Stimulated activated CD4-positive, alpha-beta T cell treated with anti-CD3 and anti-CD28 coated beads, Interleukin-4, amount 100 ng/mL, for 4 hours (primary cell): Measurements from ENCODE around the gene LRRC56.

Source experiments
- DNase-seq, 2 experiments: peaks; one replicate each; pipeline ENCODE4 v3.0.0-alpha.2; 2020

The LRRC56 gene

DNA sequence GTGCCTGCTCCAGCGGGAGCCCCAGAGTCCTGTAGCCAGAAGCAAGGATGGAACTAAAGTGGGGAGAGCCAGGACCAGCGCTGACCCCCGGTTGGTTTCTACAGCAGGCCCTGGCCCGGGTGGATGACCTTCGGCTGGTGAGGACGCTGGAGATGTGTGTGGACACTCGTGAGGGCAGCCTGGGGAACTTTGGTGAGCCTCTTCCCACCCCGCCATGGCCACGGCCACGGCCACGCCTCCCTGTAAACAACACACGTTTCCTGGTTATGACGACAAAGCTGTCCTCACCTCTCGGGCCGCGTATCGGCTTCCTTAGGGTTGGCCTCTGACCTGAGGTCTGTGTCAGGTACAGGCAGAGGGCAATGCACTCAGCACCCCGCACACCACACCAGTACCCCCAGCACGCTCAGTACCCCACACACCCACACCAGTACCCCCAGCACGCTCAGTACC, 4.1 kb downstream of the LRRC56 start:
- no peak for DNase-seq

DNA sequence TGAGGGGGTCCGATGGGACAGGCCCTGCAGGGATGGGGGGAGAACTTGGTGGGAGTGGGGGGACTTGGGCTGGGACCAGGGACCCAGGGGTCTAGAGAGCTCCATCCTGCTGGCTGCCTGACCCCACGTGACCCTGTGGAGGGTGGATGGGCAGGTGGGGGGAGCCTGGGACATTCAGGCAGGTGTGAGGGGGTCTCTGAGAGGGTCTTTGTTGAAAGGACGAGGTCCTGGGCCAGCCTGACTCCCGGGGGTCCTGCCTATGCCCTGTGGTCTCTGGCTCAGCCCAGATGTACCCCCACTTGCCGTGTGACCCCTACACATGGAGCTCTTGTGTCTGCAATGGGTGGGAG, 7.5 kb downstream of the LRRC56 start:
- DNase-seq, result no peak

DNA sequence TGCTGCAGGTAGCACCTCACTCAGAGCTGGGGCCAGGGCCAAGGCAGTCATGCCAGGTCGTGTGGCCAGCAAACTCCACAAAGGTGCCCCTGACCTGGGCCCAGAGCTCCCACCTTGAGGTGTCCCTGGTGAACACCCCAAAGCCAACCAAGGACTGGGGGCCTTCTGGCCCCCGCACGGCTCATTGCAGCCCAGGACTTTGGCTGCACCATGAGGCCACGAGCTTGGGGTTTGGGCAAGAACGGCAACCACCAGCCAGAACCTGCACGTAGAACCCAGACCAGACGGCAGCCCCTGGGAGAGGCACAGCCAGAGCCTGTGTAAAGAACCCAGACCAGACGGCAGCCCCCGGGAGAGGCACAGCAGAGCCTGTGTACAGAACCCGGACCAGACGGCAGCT, 7.8 kb downstream of the LRRC56 start:
- no peak for DNase-seq

DNA sequence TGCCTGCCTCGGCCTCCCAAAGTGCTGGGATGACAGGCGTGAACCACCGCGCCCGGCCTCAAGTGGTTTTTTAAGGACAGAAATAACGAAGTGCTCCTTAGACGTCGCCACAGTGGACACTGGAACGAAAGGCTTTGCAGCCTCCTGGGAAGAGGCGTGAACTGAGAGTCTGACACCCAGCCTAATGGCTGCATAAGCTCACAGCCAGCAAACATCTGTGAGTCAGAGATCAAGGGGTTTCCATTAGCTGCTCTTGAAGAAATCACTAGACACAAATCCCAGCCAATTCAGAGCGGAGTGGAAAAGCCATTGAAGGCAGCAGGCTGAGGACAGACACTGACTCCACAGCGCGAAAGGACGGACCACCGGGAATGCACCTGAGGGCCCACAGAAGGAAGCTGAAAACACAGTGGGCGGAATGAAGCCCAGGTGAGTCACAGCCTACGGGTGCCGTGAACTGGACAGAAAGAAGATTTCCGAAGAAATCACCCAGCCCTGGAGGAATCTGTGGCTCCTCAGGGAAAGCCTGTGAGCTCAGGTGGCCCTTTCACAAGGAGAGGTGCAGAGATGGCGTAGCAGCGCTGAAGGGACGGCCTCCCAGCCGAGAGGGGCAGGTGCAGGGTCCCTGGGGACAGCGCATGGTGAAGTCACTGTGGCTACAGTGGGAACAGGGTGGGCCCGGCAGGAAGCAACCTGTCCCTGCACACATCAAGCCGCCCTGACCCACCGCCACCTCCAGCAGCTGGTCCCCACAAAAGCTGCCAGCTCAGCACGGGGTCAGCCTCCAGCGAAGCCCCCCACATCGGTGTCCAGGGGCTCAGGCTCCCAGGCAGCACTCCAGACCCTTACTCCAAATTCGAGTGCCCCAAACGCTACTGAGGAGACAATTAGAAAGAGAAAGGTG, 11.6 kb downstream of the LRRC56 start:
- no peak for DNase-seq

DNA sequence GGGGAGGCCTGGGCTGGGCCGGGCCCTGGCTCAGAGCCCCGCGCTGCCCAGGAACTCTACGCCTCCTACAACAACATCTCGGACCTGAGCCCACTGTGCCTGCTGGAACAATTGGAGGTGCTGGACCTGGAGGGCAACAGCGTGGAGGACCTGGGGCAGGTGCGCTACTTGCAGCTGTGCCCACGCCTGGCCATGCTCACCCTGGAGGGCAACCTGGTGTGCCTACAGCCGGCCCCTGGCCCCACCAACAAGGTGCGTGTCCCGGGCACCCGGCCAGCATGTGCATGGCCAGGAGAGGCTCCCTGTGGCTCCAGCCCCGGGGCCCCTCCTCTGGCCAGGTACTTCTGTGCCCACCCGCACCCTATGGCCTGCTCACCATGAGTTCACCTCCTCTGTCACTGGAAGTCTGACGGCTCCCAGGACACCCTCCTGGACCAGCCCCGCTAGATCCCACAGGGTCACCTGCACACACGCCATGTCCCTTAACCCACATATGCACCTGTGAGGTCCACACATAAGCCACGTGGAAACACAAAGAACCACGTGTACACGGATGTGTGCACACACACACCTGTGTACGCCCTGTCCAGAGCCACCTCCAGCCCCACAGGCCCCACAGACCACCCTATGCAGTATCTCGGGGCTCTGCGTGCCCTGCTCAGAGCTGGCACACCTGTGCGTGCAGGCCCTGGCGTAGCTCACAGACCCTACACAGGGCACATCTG, 12.9 kb downstream of the LRRC56 start:
- DNase-seq, result no peak

DNA sequence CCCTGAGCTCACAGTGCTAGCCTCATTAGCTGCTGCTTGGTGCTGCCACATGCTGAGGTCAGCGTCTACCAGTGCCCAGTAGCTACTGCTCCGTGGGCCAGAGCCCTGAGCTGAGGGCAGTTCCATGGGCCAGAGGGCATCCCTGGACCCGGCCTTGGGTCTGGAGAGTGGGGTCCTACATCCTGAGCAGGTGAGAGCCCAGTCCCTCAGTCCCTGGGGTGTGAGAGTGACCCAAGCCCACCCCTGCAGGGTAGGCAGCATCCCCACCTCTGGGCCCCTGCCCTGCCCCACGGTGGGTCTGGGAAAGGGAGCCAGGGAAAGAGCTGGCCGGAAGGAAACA, 13.4 kb downstream of the LRRC56 start:
- no peak for DNase-seq

DNA sequence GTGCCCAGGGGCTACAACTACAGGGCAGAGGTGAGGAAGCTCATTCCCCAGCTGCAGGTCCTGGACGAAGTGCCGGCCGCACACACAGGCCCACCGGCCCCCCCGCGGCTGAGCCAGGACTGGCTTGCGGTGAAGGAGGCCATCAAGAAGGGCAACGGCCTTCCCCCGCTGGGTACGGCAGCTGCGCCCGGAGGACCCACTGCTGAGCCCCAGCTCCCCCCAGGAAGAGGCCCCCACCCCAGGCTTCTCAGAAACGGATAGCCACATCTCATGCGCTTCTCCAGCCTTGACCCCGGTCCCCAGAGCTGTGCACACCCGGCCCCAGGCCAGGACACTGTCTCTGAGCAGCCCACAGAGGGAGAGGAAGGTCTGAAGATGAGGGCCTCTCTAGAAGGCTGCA, 13.8 kb downstream of the LRRC56 start:
- DNase-seq, result no peak

DNA sequence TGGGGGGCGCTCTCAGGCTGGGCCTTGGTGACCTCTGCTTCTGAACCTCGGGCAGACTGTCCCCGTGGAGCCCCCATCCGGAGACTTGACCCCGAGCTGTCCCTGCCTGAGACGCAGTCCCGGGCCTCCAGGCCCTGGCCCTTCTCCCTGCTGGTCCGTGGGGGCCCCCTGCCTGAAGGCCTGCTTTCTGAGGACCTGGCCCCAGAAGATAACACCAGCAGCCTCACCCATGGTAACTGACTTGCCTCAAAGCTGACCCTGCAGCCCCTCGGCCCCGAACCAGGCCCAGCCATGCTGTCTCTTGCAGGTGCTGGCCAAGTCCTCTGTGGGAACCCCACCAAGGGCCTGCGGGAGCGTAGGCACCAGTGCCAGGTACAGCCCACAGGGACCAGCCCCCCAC, 14.3 kb downstream of the LRRC56 start:
- no peak for DNase-seq

DNA sequence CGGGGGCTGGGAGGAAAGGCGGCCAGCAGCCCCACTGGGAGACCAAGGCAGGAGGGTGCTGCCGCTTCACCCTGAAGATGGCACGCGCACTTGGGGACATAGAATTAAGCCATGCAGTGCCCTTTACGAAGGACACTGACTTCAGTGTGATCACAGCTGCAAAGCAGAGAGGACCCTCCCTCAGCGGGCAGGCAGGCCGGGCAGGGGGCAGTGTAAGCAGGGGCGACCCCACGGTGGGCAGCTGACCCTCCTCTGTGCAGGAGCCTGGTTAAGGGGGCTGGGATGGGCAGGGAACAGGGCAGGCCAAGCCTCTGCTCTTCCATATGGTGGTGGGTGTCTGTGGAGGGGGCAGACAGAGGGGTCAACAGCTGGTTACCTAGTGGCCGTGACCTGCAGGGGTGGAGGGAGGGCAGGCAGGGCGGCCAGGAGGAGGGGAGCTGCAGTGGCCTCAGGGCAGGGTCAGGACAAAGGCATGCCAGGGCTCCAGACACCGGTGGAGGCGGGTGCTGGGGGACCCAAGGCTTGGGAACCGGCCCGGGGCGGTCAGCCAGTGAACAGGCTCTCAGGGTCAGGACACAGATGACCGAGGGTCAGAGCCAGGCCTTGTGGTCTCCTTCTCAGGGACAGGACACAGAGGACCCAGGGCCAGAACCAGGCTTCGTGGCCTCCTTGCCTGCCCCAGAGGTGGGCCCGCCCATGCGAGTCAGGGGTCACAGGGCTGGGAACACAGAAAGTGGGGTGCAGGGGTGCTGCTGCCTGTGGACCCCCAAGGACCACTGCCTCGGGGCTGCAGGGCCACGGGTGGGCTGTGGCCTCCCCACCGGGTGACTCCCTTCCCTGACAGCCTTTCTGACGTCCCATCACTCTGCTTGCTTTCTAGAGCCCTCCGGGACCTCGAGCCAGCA, 16.0 kb downstream of the LRRC56 start:
- no peak for DNase-seq

DNA sequence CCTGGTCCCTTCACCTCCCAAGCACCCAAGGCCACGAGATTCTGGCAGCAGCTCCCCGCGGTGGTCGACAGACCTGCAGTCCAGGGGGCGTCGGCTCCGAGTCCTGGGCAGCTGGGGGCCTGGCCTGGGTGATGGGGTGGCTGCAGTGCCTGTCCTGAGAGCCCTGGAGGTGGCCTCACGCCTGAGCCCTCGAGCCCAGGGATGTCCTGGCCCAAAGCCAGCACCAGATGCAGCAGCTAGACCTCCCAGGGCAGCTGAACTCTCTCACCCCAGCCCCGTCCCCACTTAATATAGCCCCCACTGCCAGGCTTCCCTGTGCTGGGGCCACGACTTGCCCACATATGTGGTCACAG, 16.6 kb downstream of the LRRC56 start:
- DNase-seq, result no peak

DNA sequence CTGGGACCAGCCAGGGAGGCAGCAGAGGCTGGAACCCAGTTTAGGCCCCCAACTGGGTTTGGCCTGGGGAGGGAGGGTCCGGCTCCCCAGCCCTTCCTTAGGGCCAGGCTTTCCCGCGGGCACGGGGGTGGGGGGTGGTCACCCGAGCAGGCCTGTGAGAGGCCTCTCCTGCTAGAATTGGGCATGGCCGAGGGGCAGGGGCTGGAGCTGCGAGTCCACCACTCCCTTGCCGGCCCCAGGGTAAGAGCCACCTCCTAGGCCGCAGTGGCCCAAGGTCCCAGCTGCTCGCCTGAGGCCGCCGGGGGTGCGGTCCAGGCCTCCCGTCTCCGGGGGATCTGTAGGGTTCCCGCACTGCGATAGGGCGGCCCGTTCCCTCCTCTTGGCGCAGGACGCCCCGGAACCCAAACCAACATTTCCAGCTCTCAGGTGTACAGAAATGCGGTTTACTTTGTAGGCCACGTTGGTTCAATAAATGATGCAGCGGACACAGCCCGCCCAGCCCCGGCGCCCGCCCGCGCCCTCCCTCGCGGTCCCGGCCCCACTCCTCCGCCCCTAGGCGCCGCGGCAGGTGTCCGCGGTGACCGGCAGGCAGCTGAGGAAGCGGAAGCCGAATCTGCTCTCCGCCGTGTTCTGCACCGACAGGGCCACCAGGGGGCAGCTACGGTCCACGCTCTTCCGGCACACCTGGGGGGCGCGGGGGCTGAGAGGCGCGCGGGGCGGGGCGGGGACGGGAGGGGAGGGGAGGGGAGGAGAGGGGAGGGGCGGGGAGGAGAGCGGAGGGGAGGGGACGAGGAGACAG, 17.3 kb downstream of the LRRC56 start:
- DNase-seq, result peak; percentile 70 to 77

DNA sequence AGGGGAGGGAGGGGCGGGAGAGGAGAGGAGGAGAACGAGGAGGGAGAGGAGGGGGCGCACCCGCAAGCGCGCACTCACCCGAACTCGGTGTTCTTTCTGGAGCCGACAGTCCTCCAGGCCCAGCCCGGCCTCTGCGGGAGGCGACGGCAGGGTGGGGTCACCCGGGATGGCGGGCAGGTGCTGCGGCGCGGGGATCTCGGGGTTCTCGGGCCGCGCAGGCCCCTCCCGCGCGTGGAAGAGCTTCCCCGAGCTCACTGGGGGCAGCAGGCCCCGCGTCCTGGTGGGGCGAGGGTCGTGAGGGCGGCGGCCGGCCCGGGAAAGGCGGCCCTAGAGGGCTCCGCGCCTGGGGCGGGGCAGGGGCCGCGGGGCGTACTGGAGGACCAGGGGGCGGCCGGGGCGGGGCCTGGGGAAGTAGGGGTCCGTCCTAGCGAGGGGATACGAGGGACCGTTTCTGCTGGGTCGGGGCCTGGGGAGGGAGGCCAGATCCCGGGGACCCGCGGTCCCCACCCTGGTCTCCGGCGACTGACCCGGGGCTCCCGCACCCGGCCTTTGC, 18.0 kb downstream of the LRRC56 start:
- DNase-seq, result no peak

DNA sequence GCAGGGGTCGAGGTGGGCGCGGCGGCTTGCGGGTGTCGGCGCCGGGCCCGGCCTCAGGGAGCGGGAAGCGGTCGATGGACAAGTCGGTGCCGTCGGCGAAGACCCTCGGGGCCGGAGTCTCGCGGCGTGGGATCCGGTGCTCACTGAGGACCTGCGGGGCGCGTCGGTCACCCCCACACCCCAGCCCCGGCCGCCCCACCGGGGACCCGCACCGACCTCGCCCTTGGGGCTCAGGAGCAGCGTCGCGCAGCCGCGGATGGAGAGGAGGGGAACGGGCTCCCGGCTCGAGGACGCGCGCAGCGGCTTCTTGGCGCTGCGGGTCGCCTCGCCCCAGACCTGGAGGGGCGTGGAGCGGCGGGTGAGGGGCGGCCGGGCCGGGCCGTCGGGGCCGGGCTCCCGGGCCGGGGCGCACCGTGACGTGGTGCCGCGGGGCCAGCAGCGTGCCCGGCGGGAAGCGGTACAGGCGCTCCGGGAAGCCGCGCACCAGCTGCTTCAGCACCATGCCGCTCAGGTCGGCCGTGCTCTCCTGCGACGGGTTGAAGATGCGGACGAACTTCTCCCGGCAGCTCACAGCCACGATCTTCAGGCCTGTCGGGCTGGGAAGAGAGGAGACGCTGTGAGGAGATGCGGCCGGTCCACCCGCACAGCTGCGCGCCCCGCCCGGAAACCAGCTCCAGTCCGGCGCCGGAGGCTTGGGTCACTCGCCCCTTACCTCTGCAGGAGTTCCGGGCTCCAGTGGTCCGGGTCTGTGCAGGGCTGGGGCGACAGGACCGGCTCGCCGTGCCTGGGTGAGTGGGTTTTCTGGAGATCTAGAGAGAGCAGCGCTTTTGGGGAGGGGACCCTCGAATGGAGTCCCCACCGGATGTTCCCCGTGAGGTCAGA, 18.7 kb downstream of the LRRC56 start:
- no peak for DNase-seq

DNA sequence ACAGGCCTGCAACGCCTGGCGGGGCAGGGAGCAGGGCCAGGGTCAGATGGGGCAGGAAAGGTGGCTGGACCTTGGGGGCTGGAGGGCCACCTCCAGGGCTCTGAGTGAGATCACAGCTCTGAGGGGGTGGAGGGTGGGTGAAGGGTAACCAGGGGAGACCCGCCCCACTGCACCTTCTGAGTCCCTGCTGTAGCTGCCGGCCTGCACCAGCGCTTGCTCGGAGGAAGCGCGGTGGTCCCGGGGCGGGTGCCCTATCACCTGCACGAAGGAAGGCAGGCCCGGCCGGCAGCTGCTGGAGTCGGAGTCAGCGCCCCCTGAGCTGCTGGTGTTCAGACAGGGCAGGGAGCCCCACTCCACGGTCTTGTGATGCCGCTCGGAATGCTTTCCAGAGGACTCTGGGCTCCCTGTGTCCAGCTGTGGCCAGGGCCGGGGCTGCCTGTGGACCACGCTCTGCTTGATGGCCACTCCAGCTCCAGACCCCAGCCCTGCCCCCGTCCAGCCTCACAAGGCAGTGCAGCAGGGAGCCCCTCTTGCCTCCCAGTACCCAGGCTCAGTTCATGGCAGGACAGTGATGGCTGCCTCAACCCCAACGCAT, 19.4 kb downstream of the LRRC56 start:
- DNase-seq, result no peak

DNA sequence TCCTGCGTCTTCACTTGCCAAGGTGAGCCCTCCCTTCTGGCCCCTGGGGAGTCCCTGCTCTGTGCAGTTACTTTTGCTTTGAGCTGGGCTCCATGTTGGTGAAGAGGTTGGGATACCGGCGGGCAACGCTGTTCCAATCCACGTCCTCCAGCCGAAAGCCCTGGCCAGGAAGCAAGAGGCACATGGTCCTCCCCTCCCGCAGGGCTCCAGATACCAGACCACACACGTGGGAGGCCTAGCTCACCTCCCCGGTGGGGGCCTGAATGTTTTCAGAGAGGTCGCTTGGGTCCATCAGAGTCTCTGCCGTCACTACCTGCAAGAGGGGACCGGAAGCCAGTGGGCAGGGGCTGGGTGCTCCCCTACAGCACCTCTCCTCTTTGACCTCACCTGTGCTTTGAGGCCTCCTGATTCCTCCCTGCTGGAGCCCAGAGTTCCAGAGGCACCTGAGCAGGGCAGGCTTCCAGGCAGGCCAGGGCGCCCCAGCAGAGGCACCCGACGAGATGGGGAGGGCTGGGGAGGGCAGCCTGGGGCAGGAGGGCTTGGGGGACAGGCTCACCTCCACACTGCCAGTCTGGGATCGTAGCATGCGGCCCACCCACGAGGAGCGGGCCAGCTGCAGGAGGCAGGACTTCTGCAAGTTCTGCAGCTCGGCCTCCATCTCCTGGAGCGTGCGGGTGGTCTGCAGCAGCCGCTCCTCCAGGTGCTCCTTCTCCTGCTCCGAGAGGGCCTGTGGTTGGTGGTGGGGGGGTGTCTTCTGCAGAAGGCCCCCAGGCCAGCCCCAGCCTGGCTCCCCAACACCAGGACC, 20.2 kb downstream of the LRRC56 start:
- no peak for DNase-seq

DNA sequence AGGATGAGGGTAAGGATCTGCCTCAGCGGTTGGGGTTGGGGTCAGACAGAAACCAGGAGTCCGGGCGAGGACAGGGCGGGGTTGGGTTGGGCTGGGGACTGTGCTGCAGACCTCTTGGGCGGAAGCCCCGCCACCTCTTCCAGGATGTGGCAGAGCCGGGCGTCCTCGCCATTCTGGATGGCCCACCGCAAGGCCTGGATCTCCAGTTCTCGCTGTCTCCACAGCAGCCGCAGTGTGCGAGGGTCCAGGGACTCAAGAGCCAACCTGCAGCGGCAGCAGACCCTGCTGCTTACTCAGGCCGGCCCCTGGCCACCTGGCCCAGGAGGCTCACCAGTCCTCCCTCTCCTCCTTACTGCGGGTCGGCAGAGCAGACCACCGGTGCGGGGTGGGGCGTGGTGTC, 21.2 kb downstream of the LRRC56 start:
- no peak for DNase-seq

DNA sequence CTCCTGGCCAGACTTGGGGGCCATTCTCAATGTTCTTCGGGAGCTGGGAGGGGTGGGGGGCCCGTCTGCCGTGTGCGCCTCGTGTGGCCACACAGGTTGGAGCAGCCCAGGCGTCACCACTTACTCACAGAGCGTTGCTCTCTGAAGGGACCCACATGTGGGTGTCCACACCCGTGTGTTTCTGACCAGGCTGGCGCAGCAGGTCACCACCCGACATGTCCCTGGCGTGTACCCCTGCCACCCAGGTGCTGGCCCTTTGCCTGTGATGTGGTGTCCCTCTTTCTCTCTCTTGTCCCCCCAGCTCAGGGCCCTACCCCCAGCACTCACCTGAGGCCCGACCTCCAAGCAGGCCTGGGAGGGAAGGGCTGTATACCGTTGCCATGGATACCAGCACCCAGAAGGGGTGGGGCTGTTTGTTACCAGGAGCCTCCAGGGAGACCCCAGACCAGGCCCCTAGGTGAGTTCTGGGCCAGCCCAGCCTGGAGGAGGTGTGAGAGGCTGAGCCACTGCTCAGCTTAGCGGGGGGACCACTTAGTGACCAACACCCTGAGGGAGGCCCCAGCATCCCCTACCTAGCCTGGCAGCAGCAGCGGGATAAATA, 21.8 kb downstream of the LRRC56 start:
- no peak for DNase-seq

DNA sequence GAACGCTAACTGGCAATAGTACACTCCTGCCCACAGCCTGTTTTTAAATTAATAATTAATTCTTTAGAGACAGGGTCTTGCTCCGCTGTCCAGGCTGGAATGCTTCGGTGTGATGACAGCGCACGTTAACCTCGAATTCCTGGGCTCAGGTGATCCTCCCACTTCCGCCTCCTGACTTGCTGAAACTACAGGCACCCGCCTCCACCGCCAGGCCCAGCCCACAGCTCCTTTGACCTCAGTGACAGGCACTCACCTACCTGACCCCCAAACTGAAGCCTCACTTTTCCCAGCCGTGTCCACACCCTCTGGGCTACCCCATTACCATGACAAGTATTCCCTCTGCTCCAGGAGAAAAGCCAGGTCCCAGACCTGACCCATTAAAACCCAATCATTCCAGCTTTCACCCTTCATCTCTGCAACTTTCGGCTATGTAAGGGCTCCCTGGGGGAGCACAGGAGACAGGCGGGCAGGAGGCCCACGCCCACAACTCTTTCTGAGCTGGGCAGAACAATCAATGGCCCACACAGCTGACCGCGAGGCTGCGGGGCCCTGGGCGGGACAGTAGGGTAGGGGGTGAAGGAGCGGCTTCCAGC, 22.5 kb downstream of the LRRC56 start:
- DNase-seq, result no peak
